Measurements from ENCODE around the gene TMEM198.

Gene TMEM198

DNA sequence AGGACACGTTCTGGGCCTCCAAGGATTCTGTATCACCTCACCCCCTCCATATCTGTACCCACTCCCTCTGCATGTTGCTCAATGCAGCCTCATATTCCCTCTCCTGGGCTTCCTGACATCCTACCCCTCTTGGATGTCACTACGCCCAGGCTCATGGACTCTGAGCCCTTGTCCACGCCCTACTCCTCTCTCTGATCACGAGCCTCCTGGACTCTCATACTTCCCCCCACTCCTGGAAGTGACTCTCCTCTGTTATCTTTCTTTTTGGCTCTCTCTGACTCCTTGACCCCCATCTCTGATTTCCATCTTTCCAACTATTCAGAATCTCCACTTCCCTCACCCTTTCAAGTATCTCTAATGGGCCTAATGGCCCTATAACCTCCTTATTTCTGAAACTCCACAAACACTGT is 2.1 kb downstream of the TMEM198 start:
- no peak for DNase-seq

DNA sequence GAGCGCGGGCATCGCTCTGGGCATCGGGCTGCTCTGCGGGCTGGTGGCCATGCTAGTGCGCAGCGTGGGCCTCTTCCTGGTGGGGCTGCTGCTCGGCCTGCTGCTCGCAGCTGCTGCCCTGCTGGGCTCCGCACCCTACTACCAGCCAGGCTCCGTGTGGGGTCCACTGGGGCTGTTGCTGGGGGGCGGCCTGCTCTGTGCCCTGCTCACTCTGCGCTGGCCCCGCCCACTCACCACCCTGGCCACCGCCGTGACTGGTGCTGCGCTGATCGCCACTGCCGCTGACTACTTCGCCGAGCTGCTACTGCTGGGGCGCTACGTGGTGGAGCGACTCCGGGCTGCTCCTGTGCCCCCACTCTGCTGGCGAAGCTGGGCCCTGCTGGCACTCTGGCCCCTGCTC is 3.8 kb downstream of the TMEM198 start:
- DNase-seq, result no peak

DNA sequence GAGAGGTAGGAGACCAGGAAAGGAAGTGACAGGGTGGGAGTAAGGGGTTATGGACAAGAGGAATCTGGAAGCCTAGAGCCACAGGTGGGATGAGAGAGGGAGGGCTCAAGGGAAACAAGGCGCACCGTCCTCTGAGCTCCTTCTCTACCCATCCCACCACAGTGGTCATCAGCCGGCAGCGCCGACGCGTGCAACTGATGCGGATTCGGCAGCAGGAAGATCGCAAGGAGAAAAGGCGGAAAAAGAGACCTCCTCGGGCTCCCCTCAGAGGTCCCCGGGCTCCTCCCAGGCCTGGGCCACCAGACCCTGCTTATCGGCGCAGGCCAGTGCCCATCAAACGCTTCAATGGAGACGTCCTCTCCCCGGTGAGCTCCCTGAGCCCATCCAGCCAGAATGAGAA is 5.2 kb downstream of the TMEM198 start:
- no peak for DNase-seq

DNA sequence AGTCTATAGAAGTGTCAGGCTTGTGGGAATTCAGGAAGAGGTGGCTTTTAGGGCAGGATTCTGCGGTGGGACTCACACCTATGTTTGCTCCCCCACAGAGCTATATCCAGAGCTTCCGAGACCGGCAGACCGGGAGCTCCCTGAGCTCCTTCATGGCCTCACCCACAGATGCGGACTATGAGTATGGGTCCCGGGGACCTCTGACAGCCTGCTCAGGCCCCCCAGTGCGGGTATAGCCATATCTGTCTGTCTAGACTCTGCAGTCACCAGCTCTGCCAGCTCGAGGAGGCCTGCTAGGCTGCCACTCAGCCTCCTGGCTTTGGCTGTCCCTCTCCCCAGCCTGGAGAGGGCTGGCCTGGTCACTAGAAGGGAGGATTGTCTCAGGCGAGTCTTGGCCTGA is 5.8 kb downstream of the TMEM198 start:
- no peak for DNase-seq

DNA sequence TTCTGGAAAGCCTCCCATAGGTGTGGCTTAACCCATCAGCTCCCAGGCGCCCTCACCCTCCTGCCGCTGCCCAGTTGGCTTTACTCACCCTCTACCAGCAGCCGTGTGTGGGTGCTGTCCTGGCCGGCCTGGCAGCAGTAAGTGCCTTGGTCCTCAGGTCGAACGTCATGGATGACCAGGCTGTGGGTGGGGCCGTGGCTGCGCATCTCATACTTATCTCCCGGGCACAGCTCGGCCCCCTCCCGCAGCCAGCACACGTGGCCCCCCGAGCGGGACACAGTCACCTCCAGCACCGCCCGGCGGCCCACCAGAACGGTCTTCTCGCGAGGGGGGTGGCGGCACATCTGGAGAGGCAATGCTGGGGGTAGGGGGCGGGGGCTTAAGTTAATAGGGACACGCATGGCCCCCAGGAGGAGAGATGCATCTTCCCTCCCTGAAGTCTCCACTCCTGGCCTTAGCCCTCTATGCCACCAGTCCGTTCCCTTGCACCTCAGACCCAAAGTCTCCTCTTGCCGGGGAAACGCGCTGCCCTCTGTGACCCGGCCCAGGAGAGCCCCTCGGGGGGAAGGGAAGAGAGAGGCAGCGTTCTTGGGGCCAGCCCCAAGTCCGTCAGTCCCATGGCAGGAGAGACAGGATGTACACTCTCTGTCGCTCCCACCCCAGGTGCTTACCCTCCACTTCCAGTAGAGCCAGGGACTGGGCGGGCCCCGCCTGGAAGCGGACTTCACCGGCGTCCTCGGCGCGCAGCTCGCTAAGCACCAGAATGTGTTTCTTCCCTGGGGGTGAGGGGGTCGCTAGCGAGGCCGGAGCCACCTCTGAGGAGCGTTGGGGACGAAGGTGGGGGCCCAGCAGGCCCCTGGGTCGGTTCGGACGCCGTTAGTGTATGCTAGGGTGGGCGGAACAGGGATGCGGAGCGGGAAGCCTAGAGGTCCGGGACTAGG is 7.9 kb downstream of the TMEM198 start:
- no peak for DNase-seq

DNA sequence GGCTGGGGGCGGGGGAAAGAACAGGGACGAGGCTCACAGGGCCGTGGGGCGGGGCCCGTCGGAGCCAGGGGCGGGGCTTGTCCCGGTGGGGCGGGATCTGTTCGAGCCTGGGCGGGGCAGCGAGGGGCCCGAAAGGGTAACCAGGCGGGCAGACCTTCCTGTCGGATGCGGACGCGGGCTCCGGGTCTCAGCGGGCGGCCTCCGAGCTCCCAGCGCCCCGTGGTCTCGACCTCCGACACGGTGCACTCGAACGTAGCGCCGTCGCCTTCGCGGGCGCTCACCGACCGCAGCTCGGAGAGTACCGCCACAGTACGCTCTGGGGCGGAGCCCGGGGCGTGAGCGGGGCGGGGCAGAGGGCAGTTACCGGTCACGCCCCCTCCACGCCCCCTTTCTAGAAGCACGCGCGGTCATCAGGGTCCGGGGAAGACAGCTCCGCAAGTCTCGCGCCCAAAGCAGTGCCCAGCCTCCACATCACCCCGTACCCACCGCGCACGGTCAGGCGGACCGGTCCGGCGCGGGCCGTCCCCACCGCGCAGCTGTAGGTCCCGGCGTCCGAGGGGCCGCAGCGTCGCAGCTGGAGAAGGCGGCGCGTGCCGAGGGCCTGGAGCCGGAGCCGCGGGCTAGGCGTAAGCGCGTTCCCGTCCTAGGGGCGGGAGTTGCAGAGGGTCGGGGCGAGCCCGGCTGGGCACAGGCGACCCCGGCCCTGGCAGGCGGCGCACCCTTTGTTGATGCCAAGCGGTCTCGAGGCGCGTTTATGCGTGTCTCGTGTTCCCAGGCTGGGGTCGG is 8.7 kb downstream of the TMEM198 start:
- peak; percentile 35 for DNase-seq

DNA sequence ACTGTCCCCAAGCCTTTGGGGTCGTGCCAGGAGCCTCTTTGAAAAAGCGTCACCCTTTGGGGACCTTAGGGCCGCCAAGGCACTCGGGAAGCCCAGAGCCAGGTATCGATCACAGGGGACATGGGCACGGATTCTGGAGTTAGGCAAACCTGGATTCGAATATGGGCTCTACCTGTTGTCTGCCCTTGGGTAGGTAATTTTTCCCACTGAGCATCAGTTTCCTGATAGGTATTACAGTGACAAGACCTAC is 9.3 kb downstream of the TMEM198 start:
- no peak for DNase-seq

DNA sequence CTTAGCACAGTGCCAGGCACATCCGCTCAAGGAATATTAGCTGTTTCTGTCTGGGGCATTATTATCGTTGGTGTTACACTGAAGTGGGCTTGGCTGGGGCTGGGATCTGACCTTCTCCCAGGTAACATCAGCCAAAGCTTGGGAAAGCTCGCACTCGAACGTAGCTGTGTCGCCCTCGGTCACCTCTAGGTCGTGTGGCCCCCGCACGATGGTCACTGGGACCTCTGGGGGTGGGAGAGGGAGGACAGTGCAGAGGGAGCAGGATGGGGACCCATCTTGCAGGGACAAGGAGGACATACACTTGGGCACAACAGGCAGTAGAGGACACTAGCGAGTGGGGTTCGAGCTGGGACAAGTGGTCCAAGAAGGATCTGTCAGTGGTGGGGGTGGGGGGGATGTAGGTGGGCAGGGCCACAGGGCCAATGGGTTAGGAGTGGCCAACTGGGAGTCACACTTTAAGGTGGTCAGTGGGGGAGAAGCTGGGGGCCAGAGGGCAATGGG is 9.7 kb downstream of the TMEM198 start:
- no peak for DNase-seq

DNA sequence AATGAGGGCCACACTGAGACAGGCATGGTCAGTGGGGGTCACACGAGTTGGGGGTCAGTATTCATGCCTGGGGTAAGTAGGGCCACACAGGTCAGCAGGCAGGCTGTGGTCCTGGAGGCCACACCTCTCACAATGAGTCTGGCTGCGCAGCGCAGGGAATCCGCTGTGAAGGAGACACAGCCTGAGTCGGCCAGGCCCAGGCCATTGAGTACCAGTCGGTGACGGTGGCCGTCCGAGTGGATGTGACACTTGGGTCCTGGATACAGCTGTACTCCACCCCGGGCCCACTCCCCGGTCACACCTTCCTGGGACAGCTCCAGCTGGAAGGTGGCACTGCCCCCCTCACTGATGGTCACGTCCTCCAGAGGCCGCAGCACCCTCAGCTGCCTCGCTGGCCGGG is 10.5 kb downstream of the TMEM198 start:
- DNase-seq, result no peak

DNA sequence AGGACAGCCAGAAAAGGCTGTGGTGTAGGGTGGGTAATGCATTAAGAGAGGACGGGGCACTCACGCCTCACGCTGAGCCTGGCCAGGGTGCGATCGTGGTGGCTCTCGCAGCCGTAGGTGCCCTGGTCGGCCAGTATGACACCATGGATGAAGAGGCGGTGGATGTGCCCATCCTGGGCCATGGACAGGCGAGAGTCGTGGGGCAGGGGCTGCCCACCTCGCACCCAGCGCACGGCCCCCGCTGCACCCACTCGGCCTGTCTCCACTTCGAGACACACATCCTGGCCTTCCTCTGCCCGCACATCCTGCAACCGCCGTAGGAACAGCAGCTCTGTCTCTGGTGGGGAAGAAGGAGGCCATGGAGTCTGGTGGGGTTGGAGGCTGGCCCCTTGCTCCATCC is 12.1 kb downstream of the TMEM198 start:
- no peak for DNase-seq

DNA sequence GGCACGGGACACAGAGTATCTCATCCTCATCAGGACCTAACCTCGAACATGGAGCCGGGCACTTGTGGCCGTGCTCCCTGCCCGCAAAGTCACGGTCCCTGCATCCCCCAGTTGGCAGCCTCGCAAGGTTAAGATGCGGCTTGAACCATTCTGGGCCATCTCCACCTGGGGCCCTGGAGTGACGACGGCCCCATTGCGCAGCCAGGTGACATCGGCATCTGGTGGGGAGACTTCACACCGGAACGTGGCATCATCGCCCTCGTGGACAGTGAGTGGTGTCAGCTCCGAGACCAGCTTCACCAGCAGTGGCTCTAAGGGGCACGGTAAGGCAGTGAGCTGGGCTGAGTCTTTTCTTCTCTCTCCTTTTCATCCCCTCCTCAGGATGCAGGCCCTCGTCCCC is 12.6 kb downstream of the TMEM198 start:
- DNase-seq, result no peak

DNA sequence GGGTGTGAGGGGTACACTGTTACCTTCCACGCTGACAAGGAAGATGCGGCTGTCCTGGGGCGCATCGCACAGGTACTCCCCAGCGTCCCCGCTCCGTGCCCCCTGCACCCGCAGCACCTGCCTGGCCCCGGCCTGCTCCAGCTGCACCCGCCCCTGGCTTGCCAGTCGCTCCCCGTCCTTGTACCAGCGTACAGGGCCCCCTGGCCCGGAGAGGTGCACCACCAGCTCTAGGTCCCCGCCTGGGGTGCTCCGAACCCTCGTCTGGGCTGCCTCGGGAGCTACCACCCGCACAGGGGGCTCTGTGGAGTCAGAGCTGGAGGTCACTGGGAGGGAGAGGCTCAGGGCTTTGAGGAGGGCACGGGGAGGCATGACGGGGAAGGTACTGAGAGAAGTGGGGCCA is 13.5 kb downstream of the TMEM198 start:
- DNase-seq, result no peak

DNA sequence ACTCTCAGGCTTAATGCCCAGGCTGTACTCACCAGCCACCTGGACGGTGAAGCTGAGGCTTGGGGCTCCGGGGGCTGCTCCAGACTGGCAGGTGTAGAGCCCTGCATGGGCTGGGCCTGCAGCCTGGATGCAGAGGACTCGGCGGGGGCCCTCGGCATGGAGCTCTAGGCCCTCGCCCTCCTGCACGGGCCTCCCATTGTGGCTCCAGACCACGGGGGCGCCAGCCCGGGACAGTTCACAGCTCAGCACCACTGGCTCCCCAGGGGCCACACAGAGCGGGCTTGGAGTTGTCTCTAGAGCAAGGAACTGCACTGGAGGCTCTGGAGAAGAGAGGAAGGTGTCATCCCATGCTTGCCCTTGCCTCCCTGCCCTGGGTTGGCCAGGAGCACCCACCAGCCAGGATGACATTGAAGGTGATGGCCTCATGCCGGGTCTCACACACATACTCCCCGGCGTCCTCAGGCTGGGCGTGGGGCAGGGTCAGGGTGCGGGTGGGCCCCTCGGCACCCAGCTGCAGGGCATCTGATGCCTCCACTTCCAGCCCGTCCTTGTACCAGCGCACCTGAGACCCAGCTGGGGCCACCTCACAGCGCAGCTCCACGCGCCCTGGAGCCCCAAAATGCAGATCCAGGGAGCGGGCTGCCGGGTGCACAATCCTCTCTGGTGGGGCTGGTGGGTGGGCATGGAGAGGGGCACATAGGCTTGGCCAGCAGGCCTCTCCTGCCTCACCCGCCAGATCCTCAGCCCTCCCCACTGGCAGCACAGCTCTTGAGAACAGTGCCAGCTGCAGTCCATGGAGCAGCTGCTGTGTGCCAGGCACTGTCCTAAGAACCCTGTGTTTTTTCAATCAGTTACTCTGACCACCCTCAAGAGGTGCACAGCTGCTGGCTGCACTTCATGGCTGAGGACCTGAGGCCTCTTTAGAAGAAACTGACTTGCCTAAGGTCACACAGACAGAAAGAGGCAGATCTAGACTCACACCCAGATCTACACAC is 14.3 kb downstream of the TMEM198 start:
- DNase-seq, result no peak

DNA sequence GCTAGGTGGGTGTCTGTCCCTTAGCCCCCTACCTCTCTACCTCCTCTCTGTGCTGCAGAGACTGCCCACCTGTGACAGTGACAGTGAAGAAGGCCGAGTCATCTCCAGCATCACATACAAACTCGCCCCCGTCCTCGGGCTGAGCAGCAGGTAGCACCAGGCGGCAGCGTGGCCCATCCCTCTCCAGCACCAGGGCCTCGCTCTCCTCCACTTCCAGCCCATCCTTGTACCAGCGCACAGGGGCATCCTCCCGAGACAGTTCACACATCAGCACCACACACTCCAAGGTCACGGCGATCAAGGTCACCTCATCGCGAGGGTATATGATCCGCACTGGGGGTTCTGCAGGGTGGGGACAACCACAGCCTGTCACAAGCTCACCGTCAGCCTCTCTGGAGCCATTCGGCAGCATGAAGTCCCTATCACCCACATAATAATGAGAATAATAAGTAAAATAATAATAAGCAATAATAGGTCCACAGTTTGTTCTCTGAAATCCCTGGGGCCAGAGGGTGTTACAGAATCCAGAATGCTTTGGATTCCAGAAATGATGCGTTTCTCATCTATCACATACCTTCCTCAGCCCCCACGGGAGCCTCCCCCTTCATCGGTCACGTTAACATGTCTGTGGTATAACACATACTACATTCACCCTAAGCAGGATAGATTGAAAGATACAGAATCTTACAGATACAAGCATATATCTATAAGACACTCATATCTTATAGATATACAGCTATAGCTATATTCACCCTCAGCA is 15.5 kb downstream of the TMEM198 start:
- DNase-seq, result no peak

DNA sequence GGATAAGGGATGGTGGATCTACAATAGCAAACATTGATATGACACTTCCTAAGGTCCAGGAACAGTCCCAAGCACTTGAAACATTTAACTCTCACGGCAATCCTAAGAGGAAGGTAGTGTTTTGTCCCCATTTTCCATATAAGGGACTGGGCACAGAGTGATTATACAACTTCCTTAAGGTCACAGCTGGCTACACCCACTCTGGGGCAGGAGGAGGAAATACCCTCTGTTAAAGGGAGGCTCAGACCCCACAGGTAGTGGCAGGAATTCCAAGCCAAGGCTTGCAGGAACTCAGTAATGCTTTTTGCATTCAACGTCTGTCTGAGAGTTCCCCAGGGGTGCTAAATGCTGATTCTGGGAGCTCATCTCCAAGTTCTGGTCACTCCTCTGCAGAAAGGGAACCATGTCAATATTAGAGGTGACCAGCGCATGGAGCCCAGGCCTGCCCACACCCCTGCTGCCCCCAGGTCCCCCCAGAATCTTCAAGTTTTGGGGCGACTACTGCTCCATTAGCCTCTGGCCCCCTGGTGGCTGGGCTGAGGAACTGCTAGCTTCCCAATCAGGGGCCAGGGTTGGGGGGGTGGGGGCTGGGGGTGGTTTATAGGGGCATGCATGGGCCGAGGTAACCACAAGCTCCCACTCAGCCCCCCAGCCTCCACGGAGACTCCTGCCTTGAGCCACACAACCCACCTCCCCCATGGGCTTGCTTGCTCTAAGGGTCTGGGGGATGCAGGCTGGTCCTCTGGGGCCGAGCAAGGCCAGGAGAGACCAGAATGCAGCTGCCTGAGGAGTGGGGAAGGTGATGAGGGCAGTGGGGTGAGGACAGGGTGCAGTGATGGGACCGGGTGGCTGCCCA is 16.4 kb downstream of the TMEM198 start:
- DNase-seq, result no peak

DNA sequence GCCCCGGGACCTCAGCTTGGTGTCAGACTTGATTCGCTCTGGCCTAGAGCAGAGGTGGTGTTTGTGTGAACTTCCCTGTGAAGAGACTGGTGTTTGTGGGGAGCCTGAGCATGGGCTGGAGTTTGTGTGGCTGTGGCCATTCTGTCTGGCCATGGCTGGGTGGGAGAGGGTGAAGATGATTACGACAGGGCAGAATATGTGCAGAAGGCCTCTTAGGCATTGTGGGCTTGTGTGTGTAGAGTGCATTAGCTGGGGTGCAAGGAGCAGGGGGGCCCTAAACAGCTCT is 17.0 kb downstream of the TMEM198 start:
- DNase-seq, result no peak

DNA sequence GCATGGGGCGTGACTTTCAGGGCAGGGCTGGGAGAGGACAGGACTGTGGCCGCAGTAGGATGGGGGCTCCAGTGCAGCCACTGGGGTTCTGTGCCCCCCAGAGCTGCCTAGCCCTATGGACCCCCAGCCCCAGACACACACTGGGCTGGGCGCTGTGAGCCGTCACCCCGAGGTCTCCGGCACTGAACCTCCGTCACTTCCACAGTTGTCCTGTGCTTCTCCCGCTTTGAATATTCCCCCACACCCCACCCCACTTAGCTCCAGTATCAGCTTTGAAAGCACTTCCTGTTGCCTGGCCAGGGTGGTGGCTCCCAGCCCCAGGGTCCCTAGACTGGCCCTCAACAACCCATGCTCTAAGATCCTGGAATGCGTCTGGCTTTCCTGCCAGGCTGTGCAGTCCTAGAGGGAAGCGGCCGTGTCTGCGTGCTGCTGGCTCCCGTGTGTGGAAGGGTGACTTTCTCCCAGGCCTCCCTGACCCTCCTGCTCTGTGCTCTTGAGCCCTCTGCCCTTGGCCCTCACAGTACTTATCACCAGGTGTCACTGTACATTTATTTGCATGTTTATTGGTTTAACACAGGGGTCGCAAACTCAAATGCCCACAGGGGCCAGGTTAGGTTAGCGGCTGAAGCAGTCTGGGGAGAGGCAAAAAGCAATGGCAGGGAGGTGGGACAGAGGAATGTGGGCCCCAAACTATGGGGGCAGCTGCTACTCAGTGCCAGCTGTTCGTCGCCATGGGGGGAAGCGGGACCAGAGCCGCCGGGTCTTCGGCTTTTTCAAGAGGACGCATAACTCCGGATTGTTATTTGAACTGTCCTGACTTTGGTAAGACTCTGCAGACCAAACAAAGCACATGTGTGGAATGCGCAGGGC is 17.6 kb downstream of the TMEM198 start:
- no peak for DNase-seq

DNA sequence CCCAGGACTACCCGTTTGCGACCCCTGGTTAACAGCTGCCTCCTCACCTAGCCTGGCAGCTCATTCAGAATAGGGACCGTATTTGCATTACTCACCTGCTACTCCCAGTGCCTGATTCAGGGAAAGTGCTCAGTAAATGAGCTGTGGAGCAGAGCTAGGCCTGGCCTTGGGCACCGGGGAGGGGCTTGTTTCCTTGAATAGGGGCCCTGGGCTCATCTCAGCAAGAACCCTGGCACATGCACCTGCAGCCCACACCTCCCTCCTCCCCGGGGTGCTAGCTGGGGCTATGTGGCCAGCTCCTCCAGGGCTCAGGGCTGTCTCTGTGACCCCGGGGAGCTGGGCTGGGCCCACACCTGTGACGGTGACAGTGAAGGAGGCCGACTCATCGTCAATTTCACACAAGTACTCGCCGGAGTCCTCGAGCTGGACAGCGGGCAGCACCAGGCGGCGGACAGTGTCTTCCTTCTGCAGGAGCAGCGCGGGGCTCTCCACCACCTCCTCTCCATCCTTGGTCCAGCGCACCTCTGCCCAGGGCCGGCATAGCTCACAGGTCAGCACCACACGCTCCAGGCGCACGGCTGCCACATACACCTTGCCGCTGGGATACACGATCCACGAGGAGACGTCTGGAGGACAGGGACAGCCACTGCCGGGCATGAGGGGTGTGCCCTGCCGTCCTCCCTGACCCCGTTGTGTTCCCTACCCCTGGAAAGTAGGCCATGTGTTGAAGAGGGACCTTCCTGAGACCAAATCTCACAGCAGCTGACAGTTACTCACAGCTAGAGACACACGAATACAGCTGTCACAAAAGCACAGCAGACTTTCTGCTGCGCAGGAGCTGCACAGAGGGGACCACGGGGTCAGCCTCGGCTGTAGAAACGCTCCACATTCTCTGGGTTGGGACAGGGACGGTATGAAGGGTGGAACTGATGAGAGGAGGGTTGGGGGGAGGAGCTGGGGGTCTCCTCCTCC is 18.5 kb downstream of the TMEM198 start:
- DNase-seq, result no peak

DNA sequence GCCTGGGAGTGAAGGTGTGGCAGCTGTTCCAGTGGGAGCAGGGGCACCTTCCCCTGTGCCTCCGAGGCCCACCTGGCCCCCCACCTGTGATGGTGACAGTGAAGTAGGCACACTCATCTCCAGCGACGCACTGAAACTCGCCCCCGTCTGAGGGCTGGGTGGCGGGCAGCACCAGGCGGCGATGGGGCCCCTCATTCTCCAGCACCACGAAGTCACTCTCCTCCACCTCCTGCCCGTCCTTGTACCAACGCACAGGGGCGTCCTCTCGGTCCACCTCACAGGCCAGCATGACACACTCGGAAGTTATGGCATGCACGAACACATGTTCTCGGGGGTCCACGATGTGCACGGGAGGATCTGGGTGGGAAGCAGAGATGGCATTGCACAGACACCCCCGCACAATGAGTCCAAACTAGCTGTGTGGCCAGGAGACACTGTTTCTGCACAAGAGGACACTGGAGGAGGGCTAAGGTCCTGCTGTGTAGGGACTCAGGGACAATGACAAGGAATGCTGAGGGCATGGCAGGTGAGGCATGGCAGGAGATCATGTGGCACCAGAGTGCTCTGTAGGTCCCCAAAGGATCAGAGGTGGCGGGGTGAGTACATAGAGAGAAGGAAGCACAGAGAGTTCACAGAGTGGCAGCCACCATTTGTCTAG is 19.6 kb downstream of the TMEM198 start:
- no peak for DNase-seq
